A549 (cell line): ENCODE results near the gene NCBP2. TPM values are rescaled to one million over a fixed set of nuclear protein-coding genes. Genes with fewer than 3 reads are reported as not detected.

Experiments used
- MAFK ChIP-seq: fragments of 450-650 bp; IDR thresholded peaks from 2 replicates; pipeline ENCODE4 v1.6.1; 2014; ENCODE audit not compliant: partially characterized antibody
- RARB ChIP-seq: fragments of 250-450 bp; sonication (Bioruptor Pico); IDR thresholded peaks from 2 replicates; pipeline ENCODE4 v1.8.0; 2021; ENCODE audit warnings: mild to moderate bottlenecking, moderate library complexity
- polyA plus RNA-seq, 4 experiments: library from polyadenylated mRNA; depleted of rRNA in 3 of 4; stranded (reverse); fragments of >200 nt; fragmentation: RNase III in 1 of 4; extraction: RNeasy Plus Mini Kit Qiagen cat#74134 plus additional on column Dnase treatment in 1 of 4; gene quantifications; 2 replicates in 3 of 4; 3 replicates in 1 of 4; pipeline ENCODE4 v1.2.3, GENCODE V29; 2011 to 2017

Gene NCBP2
- polyA plus RNA-seq, 2 of the 4 experiments (the other 2 are of a cell fraction) = 63.6 to 68.0 TPM

DNA sequence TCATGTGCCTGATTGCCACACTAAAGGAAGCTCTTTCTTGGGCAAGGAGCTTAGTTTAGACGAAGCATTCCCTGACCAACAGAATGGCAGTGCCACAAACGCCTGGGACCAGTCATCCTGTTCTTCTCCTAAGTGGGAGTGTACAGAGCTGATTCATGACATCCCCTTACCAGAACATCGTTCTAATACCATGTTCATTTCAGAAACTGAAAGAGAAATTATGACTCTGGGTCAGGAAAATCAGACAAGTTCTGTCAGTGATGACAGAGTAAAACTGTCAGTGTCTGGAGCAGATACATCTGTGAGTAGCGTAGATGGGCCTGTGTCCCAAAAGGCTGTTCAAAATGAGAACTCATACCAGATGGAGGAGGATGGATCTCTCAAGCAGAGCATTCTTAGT lies 56.2 kb downstream of the NCBP2 start (continued):
- TF ChIP-seq MAFK = no peak
- no peak for TF ChIP-seq RARB

Other genes starting within 250 kb of the NCBP2 start
- 4.2 and 5.3 TPM in 2 replicates for gene CEP19, start 230.3 kb downstream of the NCBP2 start, polyA plus RNA-seq (2011; rRNA removed)
- 3.6 to 4.5 TPM (median 4.2 TPM) in 3 replicates for gene CEP19, start 230.3 kb downstream of the NCBP2 start, polyA plus RNA-seq (2017; fragmentation: RNase III; extraction: RNeasy Plus Mini Kit Qiagen cat#74134 plus additional on column Dnase treatment)
- gene PIGX, start 230.2 kb downstream of the NCBP2 start, polyA plus RNA-seq (2011; rRNA removed) = 36.2 and 45.2 TPM in 2 replicates
- gene PIGX, start 230.2 kb downstream of the NCBP2 start, polyA plus RNA-seq (2017; fragmentation: RNase III; extraction: RNeasy Plus Mini Kit Qiagen cat#74134 plus additional on column Dnase treatment) = 22.3 to 23.6 TPM (median 23.0 TPM) in 3 replicates
- gene PAK2, start 202.7 kb downstream of the NCBP2 start, polyA plus RNA-seq (2011; rRNA removed) = 49.8 and 61.8 TPM in 2 replicates
- gene PAK2, start 202.7 kb downstream of the NCBP2 start, polyA plus RNA-seq (2017; fragmentation: RNase III; extraction: RNeasy Plus Mini Kit Qiagen cat#74134 plus additional on column Dnase treatment) = 33.0 to 35.3 TPM (median 34.4 TPM) in 3 replicates
- 12.9 and 14.4 TPM in 2 replicates for gene SENP5, start 74.6 kb downstream of the NCBP2 start, polyA plus RNA-seq (2011; rRNA removed)
- gene SENP5, start 74.6 kb downstream of the NCBP2 start, polyA plus RNA-seq (2017; fragmentation: RNase III; extraction: RNeasy Plus Mini Kit Qiagen cat#74134 plus additional on column Dnase treatment) = 6.6 to 6.8 TPM (median 6.8 TPM) in 3 replicates
- gene PIGZ, start 26.3 kb upstream of the NCBP2 start, polyA plus RNA-seq (2011; rRNA removed) = 1.4 and 1.9 TPM in 2 replicates
- 1.3 to 1.9 TPM (median 1.8 TPM) in 3 replicates for gene PIGZ, start 26.3 kb upstream of the NCBP2 start, polyA plus RNA-seq (2017; fragmentation: RNase III; extraction: RNeasy Plus Mini Kit Qiagen cat#74134 plus additional on column Dnase treatment)
- 10.5 and 10.9 TPM in 2 replicates for gene MELTF, start 87.3 kb upstream of the NCBP2 start, polyA plus RNA-seq (2011; rRNA removed)
- gene MELTF, start 87.3 kb upstream of the NCBP2 start, polyA plus RNA-seq (2017; fragmentation: RNase III; extraction: RNeasy Plus Mini Kit Qiagen cat#74134 plus additional on column Dnase treatment) = 23.4 to 27.9 TPM (median 25.8 TPM) in 3 replicates